Trophoblast cell (in vitro differentiated cells and primary cell): Measurements from ENCODE around the gene SUCLG2.

Experiments used
- DNase-seq, 2 donors: peaks; one replicate each; pipeline ENCODE4 v3.0.0-alpha.2; 2016
- H2AFZ ChIP-seq: 2 replicates; pipeline ENCODE4 v1.6.1; 2013; ENCODE audit warnings: low read length, moderate library complexity, mild to moderate bottlenecking; ENCODE audit not compliant: insufficient read depth, poor library complexity
- H2AK5ac ChIP-seq: 2 replicates; pipeline ENCODE4 v1.6.1; 2013; ENCODE audit warnings: mild to moderate bottlenecking, low read length
- H2BK120ac ChIP-seq: 2 replicates; pipeline ENCODE4 v1.6.1; 2013; ENCODE audit warnings: low read length, mild to moderate bottlenecking, moderate library complexity; ENCODE audit not compliant: insufficient read depth, poor library complexity
- H2BK12ac ChIP-seq: 2 replicates; pipeline ENCODE4 v1.6.1; 2013; ENCODE audit warnings: mild to moderate bottlenecking, low read length, moderate library complexity
- H2BK5ac ChIP-seq: 2 replicates; pipeline ENCODE4 v1.6.1; 2013; ENCODE audit warnings: low read length, low read depth, moderate library complexity, mild to moderate bottlenecking; ENCODE audit not compliant: poor library complexity
- H3K14ac ChIP-seq: 2 replicates; pipeline ENCODE4 v1.6.1; 2013; ENCODE audit warnings: mild to moderate bottlenecking, low read length
- H3K18ac ChIP-seq: 2 replicates; pipeline ENCODE4 v1.6.1; 2013; ENCODE audit warnings: mild to moderate bottlenecking, low read length
- H3K23ac ChIP-seq: 2 replicates; pipeline ENCODE4 v1.6.1; 2013; ENCODE audit warnings: low read length
- H3K27ac ChIP-seq: 2 replicates; pipeline ENCODE4 v1.5.1; 2013; ENCODE audit warnings: low read depth, mild to moderate bottlenecking, inconsistent platforms, low read length, moderate library complexity
- H3K27me3 ChIP-seq: 2 replicates; pipeline ENCODE4 v1.6.1; 2013; ENCODE audit warnings: inconsistent platforms, mild to moderate bottlenecking, low read length, moderate library complexity; ENCODE audit not compliant: insufficient read depth
- H3K36me3 ChIP-seq, 2 experiments: 1 replicate in 1 of 2; 2 replicates in 1 of 2; pipeline ENCODE4 v1.6.1; 2013; ENCODE audit warnings: low read length in 2 of 2, mild to moderate bottlenecking in 2 of 2, moderate library complexity in 1 of 2; ENCODE audit not compliant: insufficient read depth in 2 of 2, control insufficient read depth in 1 of 2
- H3K4ac ChIP-seq: 2 replicates; pipeline ENCODE4 v1.6.1; 2013; ENCODE audit warnings: low read depth, mild to moderate bottlenecking, low read length, moderate library complexity
- H3K4me1 ChIP-seq, 2 experiments: 1 replicate in 1 of 2; 2 replicates in 1 of 2; pipeline ENCODE4 v1.6.1; 2013; ENCODE audit warnings: low read length in 2 of 2, mild to moderate bottlenecking in 2 of 2, moderate library complexity in 1 of 2; ENCODE audit not compliant: insufficient read depth in 2 of 2, control insufficient read depth in 1 of 2
- H3K4me2 ChIP-seq: 2 replicates; pipeline ENCODE4 v1.6.1; 2013; ENCODE audit warnings: inconsistent platforms, mild to moderate bottlenecking, low read length, moderate library complexity
- H3K4me3 ChIP-seq: 2 replicates; pipeline ENCODE4 v1.5.1; 2013; ENCODE audit warnings: mild to moderate bottlenecking, low read depth, low read length, inconsistent platforms
- H3K79me1 ChIP-seq: one replicate; pipeline ENCODE4 v1.6.1; 2013; ENCODE audit warnings: low read length
- H3K79me2 ChIP-seq: 2 replicates; pipeline ENCODE4 v1.6.1; 2013; ENCODE audit warnings: low read length, mild to moderate bottlenecking; ENCODE audit not compliant: control insufficient read depth, insufficient read depth, poor library complexity
- H3K9ac ChIP-seq: 2 replicates; pipeline ENCODE4 v1.6.1; 2013; ENCODE audit warnings: mild to moderate bottlenecking, low read length
- H3K9me3 ChIP-seq: 2 replicates; pipeline ENCODE4 v1.6.1; 2013; ENCODE audit warnings: low read depth, mild to moderate bottlenecking, control low read depth, inconsistent platforms, low read length; ENCODE audit not compliant: insufficient read depth
- H4K12ac ChIP-seq: 2 replicates; pipeline ENCODE4 v1.6.1; 2013; ENCODE audit warnings: low read depth, mild to moderate bottlenecking, low read length, moderate library complexity
- H4K8ac ChIP-seq: 2 replicates; pipeline ENCODE4 v1.6.1; 2013; ENCODE audit warnings: low read depth, mild to moderate bottlenecking, low read length, moderate library complexity
- H4K91ac ChIP-seq: one replicate; pipeline ENCODE4 v1.6.1; 2013; ENCODE audit warnings: low read depth, mild to moderate bottlenecking, low read length, moderate library complexity
- whole genome bisulfite sequencing: extraction: QIAGEN DNeasy Blood & Tissue Kit; methylation state at CpG from one replicate; pipeline ENCODE4 v1.1.7; 2013; ENCODE audit warnings: missing lambda C conversion rate; ENCODE audit not compliant: insufficient read length, insufficient coverage; ENCODE audit errors: extremely low coverage; 5-methylcytosine and 5-hydroxymethylcytosine counted together

The SUCLG2 gene

DNA sequence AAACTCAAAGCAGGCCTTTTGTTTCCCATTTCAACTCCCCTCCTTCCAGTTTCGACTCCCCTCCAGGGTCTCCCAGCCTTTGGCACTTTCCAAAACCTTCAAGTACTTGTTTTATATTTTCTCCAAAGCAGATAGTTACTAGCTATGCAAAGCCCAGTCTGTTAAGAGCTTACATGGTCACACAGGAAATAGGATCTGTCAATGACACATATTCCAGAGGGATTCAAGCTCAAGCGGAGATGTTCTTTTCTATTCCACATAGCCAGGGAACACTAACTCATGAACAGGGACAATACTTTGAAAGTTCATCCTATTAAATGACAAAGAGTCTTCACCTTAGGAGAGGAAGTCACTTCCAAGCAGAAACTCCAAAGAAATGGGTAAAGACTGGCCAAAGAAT is 18.6 kb downstream of the SUCLG2 start:
- Histone ChIP-seq H2AK5ac (no peak overlapping the region), H4K91ac (no peak overlapping the region), H2AFZ (no peak overlapping the region), H3K9me3 (no peaks in the 10 kb centered on the region), H3K4me3 (no peak overlapping the region), H3K9ac (no peak overlapping the region), H2BK12ac (no peak overlapping the region), H3K23ac (no peak overlapping the region), H3K36me3 (no peaks in the 10 kb centered on the region), H3K14ac (no peak overlapping the region), H4K12ac (no peak overlapping the region), H3K79me1 (no peaks in the 10 kb centered on the region), H3K4me2 (no peak overlapping the region), H3K4me1 (peaks cover 0 to 3% of the 10 kb centered on the region in 2 experiments), H3K27me3 (no peaks in the 10 kb centered on the region), H3K18ac (no peak overlapping the region), H4K8ac (no peak overlapping the region), H3K79me2 (no peaks in the 10 kb centered on the region), H3K27ac (no peak overlapping the region), H3K4ac (no peak overlapping the region), H2BK120ac (no peak overlapping the region), H2BK5ac (no peak overlapping the region)
- no CpG with 5 or more reads among the region's 2 CpGs for WGBS
- DNase-seq: no peak

DNA sequence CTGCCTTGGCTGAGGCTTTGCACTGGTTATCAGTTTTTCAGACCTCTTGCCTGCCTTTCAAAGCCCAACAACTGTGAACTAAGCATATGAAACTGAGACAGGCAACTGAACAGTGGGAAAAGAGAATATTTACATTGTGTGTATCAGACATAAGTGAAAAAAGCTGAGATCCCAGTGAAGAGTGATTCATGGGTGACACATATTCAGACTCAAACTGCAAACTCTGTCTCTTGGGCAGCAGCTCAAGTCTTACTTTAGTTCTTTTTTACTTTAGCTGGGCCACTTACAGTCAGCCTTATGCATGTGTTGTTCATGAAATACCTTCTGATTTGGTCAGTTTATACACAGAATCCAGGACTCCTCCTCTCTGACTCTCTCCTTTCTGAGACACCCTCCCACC is 19.2 kb downstream of the SUCLG2 start:
- Histone ChIP-seq H3K79me1 (no peaks in the 10 kb centered on the region), H2BK120ac (no peak overlapping the region), H4K91ac (no peak overlapping the region), H3K27me3 (no peaks in the 10 kb centered on the region), H2AK5ac (no peak overlapping the region), H3K4ac (no peak overlapping the region), H3K36me3 (no peaks in the 10 kb centered on the region), H2AFZ (no peak overlapping the region), H3K18ac (no peak overlapping the region), H3K79me2 (no peaks in the 10 kb centered on the region), H3K9ac (no peak overlapping the region), H3K4me2 (no peak overlapping the region), H4K12ac (no peak overlapping the region), H3K14ac (no peak overlapping the region), H3K9me3 (no peaks in the 10 kb centered on the region), H3K27ac (no peak overlapping the region), H2BK12ac (no peak overlapping the region), H4K8ac (no peak overlapping the region), H3K23ac (no peak overlapping the region), H3K4me3 (no peak overlapping the region), H2BK5ac (no peak overlapping the region), H3K4me1 (peaks cover 0 to 3% of the 10 kb centered on the region in 2 experiments)
- DNase-seq: no peak

DNA sequence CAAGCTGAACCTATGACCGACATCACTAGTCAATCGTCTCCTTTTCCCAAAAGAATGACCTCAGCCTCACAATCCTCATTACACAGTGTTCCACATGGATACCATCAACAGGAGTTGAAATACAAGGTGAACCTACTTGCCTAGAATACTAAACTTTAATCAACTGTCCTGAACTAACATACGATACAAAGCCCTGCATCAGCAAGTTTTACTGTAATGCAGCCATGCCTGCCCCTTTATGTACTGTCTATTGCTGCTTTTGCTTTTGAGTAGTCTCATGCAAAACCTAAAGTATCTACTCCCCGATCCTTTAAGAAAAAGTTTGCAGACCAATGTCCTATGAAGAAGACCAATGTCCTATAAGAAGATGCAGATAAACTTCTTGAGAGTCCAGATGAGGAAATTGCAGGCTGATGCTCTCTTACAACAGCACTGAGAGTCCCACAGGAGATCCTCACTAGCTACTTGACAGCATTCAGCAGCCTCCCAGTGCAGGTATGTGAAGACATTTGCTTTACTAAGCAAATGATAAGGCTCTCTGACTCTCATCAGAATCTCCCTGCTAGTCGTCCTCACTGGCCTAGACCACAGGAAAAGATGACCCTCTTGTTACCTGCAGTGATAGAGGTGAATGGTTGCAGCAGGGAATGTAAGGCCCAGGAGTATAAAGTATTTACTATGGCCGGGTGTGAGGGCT is 23.6 kb downstream of the SUCLG2 start:
- Histone ChIP-seq H2AFZ (no peak overlapping the region), H4K12ac (no peak overlapping the region), H3K18ac (no peak overlapping the region), H3K4ac (no peak overlapping the region), H3K9ac (no peak overlapping the region), H2BK120ac (no peak overlapping the region), H3K36me3 (no peaks in the 10 kb centered on the region), H3K14ac (no peak overlapping the region), H3K23ac (no peak overlapping the region), H3K4me2 (no peak overlapping the region), H3K79me1 (no peaks in the 10 kb centered on the region), H2BK5ac (no peak overlapping the region), H2AK5ac (no peak overlapping the region), H2BK12ac (no peak overlapping the region), H3K27me3 (no peaks in the 10 kb centered on the region), H3K4me3 (no peak overlapping the region), H3K79me2 (no peaks in the 10 kb centered on the region), H3K9me3 (no peaks in the 10 kb centered on the region), H4K91ac (no peak overlapping the region), H4K8ac (no peak overlapping the region), H3K27ac (no peak overlapping the region), H3K4me1 (no peaks in the 10 kb centered on the region)
- no peak for DNase-seq
- no CpG with 5 or more reads among the region's 6 CpGs for WGBS

DNA sequence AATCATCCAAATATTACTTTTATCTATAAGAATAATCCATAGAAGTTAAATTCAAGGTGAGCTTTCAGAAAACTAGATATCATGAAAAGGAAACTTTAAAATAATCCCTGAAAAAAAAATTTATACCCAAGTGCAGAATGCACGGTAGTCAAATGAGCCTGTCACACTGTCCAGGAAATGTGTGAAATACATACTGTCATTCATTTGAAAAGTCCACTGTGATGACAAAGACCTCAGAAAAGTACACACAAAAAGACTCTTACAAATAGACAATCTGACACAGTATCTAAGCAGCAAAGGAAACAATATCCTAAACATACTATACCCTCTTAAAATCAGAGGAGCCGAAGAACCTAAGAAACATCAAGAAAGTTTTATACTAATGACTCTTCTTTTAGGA is 29.7 kb downstream of the SUCLG2 start:
- no CpG with 5 or more reads among the region's 2 CpGs for WGBS

More for the DNA sequence above, 29.7 kb downstream of the SUCLG2 start:
- H2BK5ac ChIP-seq: no peak overlapping the region
- H4K91ac ChIP-seq: no peak overlapping the region
- H3K14ac ChIP-seq: no peak overlapping the region
- no peak overlapping the region for H4K8ac ChIP-seq
- H3K27ac ChIP-seq: no peak overlapping the region
- no peaks in the 10 kb centered on the region for H3K9me3 ChIP-seq
- H3K4me1 ChIP-seq: no peaks in the 10 kb centered on the region
- H3K27me3 ChIP-seq: no peaks in the 10 kb centered on the region
- H3K23ac ChIP-seq: no peak overlapping the region
- no peak overlapping the region for H3K9ac ChIP-seq
- H4K12ac ChIP-seq: no peak overlapping the region
- no peak overlapping the region for H2AK5ac ChIP-seq
- DNase-seq: no peak
- no peaks in the 10 kb centered on the region for H3K36me3 ChIP-seq
- no peak overlapping the region for H3K18ac ChIP-seq
- H3K4me2 ChIP-seq: no peak overlapping the region
- no peak overlapping the region for H2AFZ ChIP-seq
- H3K4ac ChIP-seq: no peak overlapping the region
- H3K79me2 ChIP-seq: no peaks in the 10 kb centered on the region
- no peak overlapping the region for H2BK12ac ChIP-seq
- no peaks in the 10 kb centered on the region for H3K79me1 ChIP-seq
- H2BK120ac ChIP-seq: no peak overlapping the region
- no peak overlapping the region for H3K4me3 ChIP-seq
